Fibroblast of skin of back (primary cell): ENCODE results near the gene NELFA.
"Not testable (repeated sequence)": the region's sequence is repeated elsewhere in the genome, so short reads cannot be mapped to it uniquely, and the experiment has no call there.

ENCODE experiments used
- DNase-seq: peaks from one replicate; pipeline ENCODE4 v3.0.0-alpha.2; 2013

Gene NELFA

GRCh38 chr4:1993718-1994516 is 14.9 kb downstream of the NELFA start:
- not testable (repeated sequence) for DNase-seq

DNA sequence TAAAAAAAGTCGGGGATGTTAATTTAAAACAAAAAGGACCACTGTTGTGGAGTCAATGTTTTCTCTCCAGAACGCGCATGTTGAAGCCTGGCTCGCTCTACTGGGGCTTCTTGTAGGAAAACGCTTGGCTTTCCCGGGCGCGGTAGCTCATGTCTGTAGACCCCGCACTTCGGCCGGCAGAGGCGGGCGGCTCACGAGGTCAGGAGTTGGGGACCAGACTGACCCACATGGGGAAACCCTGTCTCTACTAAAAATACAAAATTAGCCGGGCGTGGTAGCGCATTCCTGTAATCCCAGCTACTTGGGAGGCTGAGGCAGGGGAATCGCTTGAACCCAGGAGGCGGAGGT is 15.6 kb downstream of the NELFA start:
- DNase-seq, result no peak

DNA sequence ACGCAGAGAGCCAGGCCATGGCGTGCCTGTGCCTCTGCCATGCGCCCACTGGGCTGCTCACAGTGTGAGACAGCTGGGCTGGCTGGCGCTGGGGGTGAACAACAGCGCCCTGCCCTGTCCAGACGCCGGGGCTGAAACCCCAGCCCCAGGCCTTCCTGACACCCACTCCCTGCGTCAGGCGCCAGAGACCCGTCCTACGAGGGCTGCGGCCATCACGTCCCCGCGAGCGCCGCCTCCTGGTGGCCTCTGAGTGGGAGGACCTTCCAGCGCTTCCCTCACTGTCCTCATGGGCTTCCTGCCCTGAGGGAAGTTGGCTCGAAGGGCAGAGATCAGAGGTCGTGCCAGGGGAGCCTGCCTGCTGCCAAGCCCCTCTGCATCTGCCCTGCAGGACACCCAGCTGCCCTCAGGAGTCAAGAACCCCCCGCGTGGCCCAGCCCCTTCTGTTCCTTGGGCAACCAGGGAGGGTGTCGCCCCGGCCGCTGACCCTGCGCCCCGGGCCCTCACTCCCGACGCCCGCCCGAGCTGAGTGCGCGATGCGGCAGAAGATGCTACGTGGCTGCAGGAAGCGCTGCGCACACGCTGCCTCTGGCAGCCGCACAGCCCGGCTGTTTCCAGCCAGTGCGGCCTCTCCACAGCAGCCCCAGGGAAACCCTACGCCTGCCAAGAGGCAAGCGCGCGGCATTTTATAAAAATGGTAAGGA is 16.2 kb downstream of the NELFA start:
- DNase-seq, result no peak

- DNase-seq, result no peak
Measured at GRCh38 chr4:1991596-1992434, 17.0 kb downstream of the NELFA start.

GRCh38 chr4:1991087-1991486 is 17.7 kb downstream of the NELFA start:
- no peak for DNase-seq

GRCh38 chr4:1990676-1991075 is 18.1 kb downstream of the NELFA start:
- no peak for DNase-seq

GRCh38 chr4:1990348-1990645 is 18.5 kb downstream of the NELFA start:
- no peak for DNase-seq

DNA sequence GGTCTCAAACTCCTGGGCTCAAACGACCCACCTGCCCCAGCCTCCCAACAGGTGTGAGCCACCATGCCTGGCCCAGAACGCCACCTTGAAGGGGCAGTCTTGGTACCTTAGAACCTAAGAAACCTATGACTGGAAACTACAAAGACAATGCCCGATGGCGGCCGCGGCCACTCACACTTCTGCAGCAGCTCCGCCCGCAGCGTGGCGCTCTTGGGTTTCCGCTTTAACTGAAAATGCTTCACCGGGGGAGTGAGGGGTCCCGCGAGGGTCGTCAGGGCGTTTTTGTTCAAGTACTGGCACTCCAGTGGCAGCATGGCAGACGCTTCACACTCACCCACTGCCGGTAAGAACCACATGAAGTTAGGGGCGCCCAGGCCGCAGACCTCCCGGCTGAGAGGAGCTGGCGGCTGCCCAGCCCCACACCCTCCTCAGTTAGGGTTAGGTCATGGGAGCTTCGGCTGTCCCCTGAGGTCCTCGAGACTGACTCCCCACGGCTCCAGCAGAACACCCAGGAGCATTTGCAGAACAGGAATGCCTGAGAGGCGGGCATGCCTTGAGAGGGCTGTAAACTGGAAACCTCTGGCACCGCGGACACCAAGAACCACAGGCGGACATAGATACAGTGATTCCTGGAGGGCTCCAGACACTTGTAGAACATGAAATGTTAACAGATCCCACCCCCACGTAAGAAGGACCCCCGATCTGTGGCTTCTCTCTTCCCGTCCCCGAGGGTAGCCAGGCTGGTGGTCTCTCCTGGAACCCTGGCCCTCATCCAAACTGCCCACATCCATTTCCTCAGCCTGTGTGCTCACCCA is 19.0 kb downstream of the NELFA start:
- no peak for DNase-seq

DNA sequence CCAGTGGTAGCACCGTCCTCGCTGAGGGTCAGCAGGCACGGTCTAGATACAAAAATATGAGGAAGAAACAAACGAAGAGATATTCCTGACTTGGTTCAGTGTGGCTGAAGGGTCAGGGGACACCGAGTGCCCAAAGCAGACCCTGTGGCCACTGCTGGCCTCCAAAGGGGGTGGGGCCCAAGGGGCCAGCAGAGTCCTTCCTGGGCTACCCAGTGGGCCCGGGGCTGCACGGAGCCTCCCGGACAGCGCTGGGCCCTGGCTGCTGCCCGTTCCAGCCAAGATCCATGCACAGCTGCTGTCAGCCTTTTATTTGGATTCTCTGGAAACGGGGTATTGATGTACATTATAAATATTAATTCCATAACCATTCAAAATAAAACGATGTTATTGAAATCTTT is 20.4 kb downstream of the NELFA start:
- no peak for DNase-seq

DNA sequence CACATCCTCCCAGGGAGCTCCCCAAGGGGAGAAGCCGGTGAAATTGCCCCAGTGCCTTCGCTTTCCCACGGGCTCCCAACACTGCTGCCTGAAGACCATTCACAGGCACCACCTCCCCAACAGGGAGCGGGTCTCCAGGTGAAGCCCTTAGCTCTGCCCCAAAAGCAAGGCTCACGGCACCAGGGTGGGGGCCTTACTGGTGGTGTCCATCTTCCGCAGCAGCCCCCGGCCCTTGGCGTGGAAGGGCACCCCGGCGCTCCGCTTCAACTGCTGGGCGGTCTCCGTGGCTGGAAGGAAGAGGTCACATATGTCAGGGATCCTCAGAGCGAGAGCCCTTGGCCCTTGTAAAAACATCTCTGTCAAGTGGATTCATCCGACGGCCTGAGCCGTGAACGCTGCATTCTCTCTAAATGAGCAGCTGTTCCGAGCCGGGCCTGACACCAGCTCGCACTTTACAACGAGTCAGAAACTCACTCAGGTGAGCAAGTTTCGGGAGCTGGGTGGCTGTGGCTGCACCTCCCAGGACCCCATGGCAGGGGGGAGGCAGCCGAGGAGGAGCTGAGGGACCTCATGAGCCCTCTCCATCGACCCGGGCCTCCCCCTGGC is 20.9 kb downstream of the NELFA start:
- DNase-seq, result no peak

DNA sequence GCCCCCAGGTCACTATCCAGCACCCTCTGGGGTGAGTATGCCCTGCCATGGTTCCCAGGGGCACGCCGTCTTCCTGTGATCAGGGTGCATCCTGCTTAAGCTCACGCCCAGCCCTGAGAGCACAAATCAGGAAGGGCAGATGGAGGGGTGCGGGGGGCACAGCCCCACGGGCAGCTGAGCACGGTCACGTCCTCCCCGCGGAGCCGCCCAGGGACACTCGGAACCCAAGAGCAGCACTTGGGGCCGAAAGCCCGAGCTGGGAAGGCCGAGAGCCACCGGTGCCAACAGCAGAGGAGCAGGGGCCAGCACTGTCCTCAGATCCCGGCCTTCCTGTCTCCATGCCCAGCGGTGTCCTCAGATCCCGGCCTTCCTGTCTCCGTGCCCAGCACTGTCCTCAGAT is 21.5 kb downstream of the NELFA start:
- DNase-seq, result no peak

- DNase-seq, result no peak
Measured at GRCh38 chr4:1986578-1987210, 22.1 kb downstream of the NELFA start.

GRCh38 chr4:1985780-1986577 is 22.8 kb downstream of the NELFA start:
- DNase-seq, result no peak

DNA sequence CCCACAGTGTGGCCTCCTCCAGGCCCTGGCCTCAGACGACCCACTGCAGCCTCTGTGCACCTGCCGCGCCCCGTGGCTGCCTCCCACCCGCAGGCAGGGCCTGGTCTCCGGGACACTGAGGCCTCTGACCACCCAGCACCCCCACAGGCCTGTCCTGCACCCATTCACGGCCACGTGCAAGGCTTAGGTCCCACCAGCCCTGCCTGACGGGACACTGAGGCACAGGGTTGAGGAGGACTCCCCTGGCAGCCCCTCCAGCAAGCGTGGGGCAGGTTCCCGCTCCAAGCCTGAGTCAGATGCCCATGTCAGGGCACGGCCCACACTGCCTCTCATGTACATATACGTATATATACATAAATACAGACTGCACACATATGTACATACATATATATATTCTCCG is 23.5 kb downstream of the NELFA start:
- no peak for DNase-seq

DNA sequence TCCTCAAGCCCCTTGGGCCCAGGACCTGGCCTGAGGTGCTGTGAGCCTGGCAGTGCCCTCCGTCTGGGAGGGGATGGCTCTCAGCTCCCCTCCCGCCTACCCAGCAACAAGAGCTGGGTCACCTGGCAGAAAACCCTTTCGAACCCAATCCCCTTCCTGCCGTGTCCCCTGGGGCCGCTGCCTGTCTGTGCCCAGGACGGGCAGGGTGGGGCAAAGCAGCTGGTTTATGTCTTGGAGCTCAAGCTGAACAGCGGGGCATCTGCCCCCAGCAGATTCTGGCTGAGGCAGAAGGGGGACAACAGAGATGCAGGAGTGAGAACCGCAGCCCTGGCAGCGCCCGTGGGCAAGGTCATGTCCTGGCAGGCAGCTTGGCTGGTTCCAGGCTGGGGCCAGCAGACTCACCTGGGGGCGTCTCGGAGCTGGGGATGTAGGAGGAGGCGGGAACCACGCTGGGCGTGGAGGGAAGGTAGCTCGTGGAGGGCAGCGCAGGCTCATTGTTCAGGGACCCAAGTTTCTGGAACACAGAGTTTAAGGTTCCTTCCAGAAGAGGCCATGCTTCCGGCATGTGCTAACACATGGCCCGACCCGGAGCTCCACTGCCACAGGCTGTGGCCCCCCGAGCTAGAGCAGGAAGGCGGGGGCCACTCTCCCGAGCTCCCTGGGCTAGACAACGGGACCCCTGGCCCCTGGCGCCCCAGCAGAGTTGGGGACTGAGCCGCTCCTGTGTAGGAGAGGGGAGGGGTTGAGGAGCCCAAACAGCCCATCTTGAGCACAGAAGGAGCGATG is 24.2 kb downstream of the NELFA start:
- no peak for DNase-seq

- DNase-seq, result no peak
Measured at GRCh38 chr4:1983846-1984405, 24.8 kb downstream of the NELFA start.

- DNase-seq, result no peak
Measured at GRCh38 chr4:1983053-1983845, 25.5 kb downstream of the NELFA start.

- no peak for DNase-seq
Measured at GRCh38 chr4:1982124-1983052, 26.4 kb downstream of the NELFA start.
